ENCODE data around the gene RASGRP4.

GRCh38 chr19:38371081-38371480 is 54.9 kb downstream of the RASGRP4 start:
- no peak for TF ChIP-seq CTCF (conservative IDR thresholded peaks at IDR 0.05)
- no peak for TF ChIP-seq ZFX (IDR thresholded peaks at IDR 0.05)

Measured in C4-2B (cell line).